GM19372 (cell line): ENCODE data around the gene SLC26A6.
A peak's percentile ranks its signal among the peaks of the same experiment; 100 is the strongest.

ENCODE experiments used
- ATAC-seq: cut with Tn5 transposase; IDR thresholded peaks from one replicate; pipeline ENCODE4 v1.9.1; 2021; ENCODE audit warnings: mild to moderate bottlenecking, low read depth, moderate library complexity; ENCODE audit not compliant: unreplicated experiment

The SLC26A6 gene

DNA sequence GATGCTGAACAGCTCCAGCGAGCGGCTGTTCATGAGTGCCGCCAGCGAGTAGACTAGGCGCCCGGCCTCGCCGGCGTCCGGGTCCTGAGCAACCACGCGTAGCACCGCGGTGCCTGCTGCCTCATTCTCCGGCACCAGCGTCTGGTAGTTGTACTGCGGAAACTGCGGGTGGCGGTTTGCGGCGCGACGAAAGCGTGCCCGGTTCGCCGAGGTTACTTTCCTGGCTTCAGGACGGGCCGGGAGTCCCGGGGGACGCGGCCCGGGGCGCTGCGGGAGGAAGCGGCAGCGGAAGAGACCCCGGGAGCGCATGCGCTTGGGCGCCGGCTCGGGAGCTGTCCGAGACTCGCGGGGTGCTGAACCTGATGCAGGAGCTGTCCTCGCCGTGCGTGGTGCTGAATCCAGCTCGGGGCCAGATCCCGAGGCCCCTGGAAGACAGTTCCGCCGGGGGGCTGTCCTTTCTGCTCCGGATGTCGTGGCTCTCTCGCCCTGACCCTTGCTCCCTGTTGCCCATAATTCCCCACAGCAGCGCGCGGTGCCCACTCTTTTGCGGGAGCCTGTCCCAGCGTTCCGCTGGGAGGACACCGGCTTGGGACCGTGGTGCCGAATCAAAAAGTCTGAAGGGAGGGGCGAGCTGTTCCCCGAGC lies 26.4 kb upstream of the SLC26A6 start:
- ATAC-seq, result no peak

DNA sequence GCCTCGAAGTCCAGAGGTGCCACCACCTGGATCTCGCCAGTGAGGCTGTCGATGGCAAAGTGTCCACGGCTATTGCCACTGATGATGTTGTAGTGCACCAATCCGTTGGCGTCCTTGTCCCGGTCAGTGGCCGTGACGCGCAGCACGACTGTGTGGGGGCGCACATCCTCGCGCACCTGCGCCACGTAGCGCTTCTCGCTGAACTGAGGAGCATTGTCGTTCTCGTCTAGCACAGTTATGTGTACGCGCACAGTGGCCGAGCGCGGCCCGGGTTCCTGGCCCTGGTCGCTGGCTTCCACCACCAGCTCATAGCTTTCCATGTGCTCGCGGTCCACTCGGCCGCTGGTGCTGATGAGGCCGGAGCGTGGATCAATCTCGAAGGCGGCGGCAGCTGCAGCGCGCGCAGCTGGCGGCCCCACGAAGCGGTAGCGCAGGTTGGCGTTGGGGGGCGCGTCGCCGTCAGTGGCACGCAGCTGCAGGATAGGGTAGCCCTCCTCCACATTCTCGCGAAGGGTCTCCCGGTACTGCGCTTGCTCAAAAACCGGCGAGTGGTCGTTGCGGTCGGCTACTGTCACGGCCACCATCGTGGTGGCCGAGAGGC lies 25.6 kb upstream of the SLC26A6 start:
- no peak for ATAC-seq

DNA sequence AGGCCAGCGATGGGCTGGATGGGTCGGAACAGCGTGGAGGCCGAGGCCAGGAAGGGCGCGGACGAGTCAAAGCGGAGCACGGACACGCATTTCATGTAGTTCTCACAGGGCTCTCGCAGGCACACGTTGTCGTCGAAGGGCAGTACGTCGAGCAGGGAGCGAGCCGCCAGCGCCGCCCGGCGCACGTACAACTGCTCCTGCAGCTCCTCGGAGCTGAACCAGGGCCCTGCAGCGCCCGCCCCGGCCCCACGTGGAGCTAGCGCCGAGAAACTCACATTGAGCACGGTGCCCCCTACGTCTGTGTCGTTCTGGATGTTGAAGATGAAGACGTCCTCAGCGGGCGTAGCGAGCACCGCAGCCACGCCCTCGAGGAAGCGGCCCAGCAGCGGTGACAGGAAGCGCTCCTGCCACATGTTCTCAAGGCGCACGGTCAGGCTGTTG lies 21.6 kb upstream of the SLC26A6 start:
- ATAC-seq, result peak; percentile 10

DNA sequence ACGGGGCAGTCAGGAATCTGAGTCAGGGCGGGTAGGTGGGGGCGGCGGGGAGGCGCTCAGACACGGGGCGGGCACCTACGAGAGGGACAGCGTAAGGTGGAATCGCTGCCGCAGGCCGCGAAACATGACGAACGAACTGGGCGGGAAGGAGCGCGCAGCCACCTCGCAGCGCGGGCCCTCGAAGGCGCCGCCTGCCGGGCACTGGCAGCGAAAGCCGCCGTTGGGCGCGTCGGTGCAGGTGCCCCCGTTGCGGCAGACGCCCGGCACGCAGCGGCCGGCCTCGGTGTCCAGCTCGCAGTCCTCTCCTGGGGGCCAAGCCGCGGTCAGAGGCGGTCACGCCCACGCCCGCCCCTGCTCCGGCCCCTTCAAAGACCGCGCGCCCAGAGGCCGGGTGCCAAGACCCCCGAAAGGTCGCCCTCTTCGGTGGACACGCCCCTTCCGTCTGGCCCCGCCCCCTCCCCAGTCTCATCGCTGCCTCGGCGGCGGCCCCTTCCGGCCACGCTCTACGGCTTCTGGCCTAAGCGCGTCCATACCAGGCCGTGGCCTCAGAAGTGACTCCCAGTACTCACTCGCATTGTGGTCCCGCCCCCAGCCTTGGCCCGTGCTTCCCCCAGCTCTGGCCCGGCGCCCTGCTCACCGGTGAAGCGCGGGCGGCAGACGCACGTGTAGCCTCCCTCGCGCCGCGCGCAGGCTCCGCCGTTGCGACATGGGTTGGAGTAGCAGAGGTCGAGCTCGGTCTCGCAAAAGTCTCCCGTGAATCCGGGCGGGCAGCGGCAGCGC lies 21.0 kb upstream of the SLC26A6 start:
- peak; percentile 68 for ATAC-seq

DNA sequence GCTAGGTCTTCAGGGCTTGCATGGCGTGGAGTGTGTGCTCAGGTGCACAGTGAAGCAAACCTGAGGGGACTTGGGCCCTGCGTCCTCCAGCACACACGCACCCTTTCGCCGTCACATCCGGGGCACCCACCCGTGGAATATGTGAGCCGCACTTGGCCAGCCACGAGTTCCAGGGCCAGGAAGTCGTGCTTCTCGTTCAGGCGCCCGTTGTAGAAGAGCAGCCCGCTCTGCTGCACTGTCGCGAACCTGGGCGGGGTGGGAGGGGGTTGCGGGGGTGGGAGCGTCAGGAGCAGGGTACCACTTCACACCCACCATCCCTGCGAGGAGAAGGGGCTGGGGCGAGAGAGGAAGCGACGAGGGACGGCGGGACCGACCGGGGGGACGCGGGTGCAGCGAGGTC lies 20.3 kb upstream of the SLC26A6 start:
- ATAC-seq, result no peak

DNA sequence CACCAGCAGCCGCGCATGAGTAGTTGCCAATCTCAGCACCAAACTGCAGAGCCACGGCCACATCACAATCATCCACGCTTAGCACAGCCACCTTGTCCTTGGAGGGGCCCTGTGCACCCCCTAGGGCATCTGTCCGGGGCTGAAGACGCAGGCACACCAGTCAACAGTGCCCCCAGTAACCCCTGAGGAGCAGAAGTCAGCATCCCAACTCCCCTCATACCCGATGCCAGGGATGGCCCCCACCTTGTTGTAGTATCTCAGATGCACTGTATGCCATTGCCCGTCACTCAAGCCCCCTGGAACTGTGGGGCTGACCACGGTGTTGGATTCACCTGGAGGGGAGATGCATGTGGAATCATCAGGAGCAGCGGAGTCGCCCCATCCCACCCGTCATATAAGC lies 19.8 kb upstream of the SLC26A6 start:
- no peak for ATAC-seq

DNA sequence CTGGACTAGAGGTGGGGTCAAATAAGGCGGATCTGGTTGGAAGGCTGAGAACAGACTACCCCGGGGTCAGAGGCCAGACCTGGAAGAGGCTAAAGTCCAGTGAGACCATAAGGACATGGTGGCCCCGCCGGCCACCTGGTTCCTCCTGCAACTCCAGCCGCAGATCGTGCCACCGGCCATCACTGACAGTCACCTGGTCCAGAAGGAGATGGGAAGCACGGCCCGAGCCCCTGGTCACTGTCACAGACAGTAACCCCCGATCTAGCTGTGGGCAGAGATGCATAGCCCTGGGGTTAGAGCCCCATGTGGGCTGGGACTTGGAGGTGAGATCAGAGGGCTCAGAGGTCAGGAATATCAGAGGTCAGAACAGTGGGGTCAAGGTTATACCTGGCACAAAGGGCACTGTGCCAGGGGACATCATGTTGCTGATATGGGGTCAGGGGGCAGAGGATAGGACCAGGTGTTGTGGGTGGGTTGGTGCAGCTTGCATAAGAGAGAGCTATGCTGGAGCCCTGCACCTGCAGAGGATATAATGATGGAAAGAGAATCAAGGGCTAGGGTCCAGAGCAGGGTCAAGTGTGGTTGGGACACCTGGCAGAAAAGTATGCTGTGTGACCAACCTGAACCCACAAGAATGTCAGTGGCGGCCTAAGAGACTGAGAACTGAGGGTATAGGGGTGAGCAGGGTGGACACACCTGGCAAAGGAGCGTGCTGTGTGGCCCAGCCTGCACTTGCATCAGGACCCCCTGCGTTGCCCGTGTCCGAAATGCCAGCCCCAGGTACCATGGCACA lies 17.9 kb upstream of the SLC26A6 start:
- ATAC-seq, result no peak

DNA sequence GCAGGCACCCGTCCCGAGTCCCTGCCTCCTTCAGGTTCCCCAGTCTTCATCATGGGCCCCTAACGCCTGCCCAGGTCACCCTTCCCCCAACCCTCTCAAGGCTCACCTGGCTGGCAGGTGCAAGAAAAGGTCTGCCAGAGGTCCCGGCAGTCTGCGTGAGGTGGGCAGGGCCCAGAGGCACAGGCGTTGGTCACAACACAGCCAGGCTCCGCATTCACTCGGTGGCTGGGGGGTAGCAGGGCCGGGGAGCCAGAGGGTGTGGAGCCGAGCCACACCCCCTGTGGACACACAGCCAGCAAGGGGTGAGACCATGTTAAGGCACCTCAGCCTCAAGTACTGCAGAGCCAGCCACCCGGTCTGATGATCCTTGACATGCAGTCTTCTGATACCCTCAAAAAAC lies 16.5 kb upstream of the SLC26A6 start:
- no peak for ATAC-seq

DNA sequence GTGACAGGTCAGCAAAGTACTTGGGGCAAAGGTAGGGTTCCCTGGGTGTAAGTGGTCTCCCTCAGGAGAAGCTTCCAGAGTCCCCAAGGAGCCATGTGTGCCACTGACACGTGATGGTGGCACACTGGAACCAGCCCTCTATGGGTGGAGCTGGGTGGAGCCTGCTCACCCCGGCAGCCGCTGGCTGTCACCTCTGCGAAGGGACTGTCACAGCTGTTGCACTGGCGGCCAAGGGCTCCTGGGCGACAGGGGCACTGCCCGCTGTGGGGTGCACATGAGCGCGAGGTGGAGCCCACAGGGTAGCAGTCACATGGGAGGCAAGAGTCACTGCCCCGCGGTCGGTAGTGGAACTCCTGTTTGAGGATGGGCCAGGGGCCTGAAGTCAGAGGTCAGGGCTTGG lies 15.5 kb upstream of the SLC26A6 start:
- no peak for ATAC-seq

DNA sequence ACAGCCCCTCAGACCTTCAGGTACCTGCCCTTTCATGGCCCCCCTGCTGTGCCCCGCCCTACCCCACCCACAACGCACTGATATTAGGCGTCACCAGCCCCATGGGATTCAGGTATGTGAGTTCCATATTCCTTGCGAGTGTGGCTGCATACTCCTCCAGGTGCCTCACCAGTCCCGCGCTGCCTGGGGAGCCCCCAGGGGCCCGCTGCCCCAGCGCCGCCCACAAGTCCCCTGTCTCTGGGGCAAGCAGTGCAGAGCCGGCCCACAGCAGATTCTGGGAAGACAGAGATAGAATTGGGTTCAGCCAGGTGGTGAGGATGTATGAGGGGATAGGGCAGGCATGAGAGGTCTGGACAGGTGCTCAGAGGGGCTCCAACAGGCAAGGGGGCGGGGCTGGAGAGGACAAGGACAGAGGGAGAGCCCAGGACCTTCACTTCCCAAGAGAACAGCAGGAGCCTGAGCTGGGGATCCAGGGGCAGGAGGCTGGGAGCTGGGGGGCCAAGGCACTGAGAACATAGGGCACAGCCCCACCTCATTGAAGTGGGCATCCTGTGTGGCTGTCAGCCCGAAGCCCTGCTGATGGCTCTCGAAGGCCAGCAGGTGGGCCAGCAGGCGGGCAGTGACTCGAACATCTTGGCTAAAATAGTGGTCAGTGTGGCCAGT lies 13.1 kb upstream of the SLC26A6 start:
- no peak for ATAC-seq

DNA sequence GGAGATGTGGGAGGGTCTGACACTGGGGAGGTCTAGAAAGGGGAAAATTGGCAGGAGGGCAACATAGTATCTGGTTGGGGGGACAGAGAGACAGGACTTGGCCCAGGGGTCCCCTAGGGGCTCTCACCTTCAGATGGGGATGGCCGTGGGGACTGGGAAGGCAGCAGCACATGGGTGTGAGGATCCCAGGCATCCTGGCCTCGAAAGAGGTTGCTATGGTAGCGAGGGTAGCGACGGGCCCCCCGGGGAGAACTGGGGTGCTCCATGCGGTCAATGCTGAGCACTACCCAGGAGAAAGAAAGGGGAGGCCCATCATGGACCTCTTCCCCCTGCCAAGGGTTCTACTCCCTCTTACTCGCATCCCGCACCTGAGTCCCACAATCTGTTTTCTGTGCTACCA lies 12.5 kb upstream of the SLC26A6 start:
- ATAC-seq, result no peak

DNA sequence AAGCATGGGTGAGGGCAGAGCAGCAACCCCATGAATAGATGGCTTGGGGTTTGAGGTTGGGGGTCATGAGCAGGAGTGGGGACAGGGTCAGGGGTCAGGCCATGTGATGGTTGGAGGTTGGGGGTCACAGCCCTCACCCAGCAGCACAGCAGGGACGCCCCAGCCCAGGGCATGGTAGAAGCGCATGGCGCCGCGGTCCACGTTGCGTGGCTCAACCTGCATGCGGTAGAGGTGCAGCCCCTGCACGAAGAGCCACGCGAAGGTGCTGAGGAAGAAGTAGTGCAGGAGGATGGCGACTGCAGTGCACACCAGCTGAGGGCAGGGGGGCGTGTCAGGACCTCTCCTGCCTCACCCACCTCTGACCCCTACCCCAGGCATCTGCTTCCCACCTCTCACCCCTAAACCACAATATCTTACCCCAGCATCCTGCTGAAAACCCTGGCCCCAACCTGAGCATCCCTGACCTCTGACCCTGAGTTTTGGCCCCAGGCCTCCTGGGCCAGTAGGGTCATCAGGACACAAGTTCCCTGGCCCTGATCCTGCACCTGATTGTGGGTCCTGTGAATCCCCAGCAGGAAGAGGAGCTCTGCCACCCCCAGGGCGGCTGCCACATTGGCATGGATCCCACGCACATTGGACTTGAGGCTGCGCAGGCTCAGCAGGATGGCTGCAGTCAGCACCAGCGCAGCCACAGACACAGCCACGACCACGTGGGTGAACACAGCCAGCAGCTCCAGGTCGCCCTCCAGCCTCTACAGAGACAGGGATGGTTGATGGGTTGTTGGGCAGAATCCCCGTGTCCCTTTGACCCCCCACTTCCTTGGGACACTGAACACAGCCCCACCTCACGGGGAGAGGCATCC lies 9.9 kb upstream of the SLC26A6 start:
- no peak for ATAC-seq

DNA sequence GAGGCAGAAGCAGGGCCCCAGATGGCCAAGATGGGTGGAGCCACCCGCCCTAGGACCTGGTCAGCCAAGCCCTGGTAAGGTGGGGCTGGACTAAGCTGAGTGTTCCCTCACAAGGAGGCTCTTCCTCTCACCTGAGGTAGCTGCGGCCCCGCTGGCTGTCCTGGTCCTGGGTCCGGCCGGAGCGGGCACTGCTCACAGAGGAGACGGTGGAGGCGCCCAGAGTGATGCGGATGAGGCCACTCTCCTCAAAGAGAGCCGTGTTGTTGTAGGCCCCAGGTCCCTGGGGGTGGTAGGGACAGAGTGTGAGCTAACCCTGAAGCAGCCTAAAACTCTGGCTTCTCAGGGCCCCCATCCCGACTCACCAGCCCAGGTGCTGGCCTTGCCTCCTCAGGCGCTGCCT lies 7.3 kb upstream of the SLC26A6 start:
- ATAC-seq, result no peak

DNA sequence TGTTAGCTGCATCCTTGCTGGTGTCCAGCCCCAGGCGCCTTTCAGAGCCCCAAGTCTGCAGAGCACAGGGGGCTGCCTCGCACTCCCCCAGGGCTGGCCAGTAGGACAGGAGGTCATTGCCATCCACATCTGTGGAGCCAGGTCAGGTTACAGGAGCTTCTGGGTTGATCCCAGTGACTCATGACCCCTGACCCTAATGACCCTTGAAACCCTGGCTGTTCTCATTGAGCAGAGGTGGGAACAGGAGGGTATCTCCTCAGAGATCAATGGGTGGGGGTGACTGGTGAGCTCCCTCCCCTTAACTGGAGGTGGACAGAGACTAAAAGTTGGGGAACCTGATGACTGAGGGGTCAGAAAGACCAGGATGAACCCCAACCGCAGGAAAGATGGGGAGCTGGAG lies 6.1 kb upstream of the SLC26A6 start:
- no peak for ATAC-seq

DNA sequence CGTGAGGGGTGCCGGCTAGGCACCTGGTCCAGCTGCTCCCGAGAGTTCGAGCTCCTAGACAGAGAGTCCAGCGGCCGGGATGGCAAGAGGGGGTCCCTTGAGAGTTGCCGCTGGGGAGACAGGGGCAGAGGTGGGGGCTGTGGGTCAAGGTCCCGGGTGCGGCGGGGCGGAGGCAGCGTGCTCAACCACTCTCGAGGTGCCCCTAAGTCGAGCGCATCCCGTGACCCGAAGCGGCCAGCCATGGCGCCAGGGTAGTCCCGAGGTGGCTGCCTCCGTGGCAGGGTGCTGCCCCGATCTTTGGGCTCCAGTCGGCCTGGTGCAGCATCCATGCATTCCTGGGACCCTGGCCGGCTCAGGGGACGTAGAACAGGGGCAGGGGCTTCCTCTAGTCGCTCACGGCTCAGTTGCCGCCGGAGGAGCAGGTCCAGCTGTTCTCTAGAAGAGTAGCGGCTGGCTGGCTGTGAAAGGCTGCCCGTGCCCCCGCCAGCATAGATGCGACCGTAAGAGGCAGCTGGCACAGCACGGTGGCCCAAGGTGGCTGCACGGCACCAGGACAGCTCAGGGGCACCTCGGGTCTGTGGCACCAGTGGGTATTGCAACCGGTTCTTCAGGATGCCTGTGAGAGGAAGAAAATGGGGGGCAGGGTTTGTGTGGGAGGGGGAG lies 4.8 kb upstream of the SLC26A6 start:
- ATAC-seq, result no peak

DNA sequence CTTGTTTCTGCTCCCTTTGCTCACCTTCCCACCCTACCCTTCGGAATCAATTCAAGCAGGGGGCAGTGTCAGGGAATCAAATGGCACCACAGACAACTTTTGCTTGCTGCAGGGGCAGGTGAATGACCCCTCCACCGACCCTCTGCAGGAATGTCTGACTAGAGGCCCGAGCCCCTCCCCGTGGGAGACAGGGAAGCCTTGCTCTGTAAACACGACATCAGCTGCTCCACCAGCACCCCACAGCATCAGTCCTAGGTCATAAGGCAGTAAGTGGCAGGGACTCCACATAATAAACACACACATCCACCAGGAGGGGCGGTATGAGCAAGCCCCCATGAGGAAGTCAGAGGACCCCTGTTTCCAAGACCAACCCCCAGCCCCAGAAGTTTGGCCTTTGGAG lies 2.0 kb upstream of the SLC26A6 start:
- no peak for ATAC-seq

DNA sequence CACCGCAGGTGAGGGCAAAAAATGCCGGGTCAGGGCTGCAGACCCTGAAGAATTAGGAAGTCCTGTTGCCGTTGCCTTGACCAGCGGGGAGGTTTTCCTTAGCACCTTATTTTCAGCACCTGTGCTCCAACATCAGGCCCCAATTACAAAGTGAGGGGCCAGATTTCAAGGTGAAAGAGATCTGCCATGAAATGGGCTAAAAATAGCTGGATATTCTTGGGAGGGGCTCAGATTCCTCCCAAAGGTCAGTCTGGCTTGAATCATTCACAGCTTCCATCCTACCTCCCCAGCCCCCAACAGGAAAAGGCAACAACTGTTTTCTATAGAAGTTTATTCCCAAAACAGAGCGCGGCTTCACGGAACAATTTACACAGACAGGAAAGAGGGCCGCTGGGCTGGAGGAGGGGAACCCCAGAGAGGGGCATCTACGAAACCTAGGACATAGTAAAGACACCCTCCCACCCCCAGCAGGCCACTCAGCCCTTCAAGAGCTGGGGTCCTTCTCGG lies 941 bp upstream of the SLC26A6 start:
- ATAC-seq, result no peak

DNA sequence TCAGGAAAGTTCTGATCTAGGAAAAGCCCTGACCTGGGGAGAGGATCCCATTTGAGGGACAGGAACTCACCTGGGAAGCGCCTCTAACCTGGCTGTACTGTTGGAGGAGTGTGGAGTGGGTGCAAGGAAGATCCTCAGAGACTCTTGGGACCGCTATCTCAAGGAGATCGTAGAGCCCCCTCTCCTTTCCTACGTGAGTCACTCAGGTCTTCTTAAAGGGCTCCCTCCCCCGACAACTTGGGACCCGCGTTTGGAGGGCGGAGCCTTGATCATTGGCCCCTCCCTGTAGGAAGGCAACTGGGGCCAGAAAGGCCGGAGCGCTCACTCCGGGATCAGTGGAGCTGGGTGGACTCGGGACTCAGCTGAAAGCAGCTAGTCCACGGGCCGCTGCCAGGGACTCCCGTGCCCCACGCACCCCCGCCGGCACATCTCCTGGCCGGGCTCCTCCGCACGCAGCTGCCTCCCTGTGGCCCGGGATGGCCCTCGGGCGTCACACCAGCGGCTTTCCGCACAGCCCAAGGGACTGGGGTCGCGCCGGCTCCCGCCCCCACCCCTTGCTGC lies 520 bp downstream of the SLC26A6 start:
- ATAC-seq, result no peak

DNA sequence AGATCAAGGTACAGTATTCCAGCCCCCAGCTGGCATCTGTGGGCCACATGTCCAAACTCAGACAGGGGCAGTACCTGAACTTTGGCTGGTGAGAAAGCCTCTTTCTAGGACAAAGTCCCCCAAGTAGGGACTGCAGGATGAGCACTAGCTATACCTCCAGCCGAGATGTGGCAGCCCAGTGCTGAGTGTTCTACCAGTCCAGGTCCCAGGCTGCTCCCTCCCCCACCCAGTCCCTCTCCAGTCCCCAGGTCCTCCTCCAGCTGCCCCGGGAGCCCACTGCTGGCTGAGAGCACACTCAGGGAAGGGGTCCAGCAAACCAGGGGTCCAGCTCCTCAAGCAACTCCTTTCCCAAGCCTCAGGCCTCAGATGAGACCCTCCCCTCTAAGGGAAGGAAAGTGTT lies 1.5 kb downstream of the SLC26A6 start:
- ATAC-seq, result no peak
